PC-3 (cell line): Measurements from ENCODE around the gene CSRP1.

ENCODE experiments used
- CTCF ChIP-seq: fragments of 300-600 bp; sonication (generic); conservative IDR thresholded peaks from 2 replicates; pipeline ENCODE4 v1.5.1; 2017; ENCODE audit warnings: antibody characterized with exemption, low read depth, mild to moderate bottlenecking, low read length
- EZH2 ChIP-seq: fragments of 300-600 bp; sonication (generic); IDR thresholded peaks from one replicate; pipeline ENCODE4 v1.6.1; 2017; ENCODE audit warnings: antibody characterized with exemption, mild to moderate bottlenecking, low read length; ENCODE audit not compliant: unreplicated experiment
- EZH2phosphoT487 ChIP-seq: fragments of 300-600 bp; sonication (generic); IDR thresholded peaks from 2 replicates; pipeline ENCODE4 v1.6.1; 2018; ENCODE audit warnings: mild to moderate bottlenecking, antibody characterized with exemption, low read length, borderline replicate concordance

- TF ChIP-seq CTCF = no peak
- TF ChIP-seq EZH2phosphoT487 = no peak
- TF ChIP-seq EZH2 = no peak
Measured at GRCh38 chr1:201473296-201473695, 33.6 kb downstream of the CSRP1 start.
